H1 (cell line): ENCODE results near the gene EEPD1. TPM values are rescaled to one million over a fixed set of nuclear protein-coding genes. Genes with fewer than 3 reads are reported as not detected.

Experiments
- CHD2 ChIP-seq: IDR thresholded peaks from 2 replicates; pipeline ENCODE4 v1.6.1; 2012; ENCODE audit warnings: low read length, improper control_type of control experiment
- NANOG ChIP-seq: IDR thresholded peaks from 2 replicates; pipeline ENCODE4 v1.6.1; 2011; ENCODE audit warnings: low read length, low read depth, mild to moderate bottlenecking, inconsistent platforms; ENCODE audit not compliant: insufficient read depth, poor library complexity, severe bottlenecking
- TEAD4 ChIP-seq: IDR thresholded peaks from 2 replicates; pipeline ENCODE4 v1.6.1; 2012; ENCODE audit warnings: low read depth, low read length, inconsistent platforms, mixed read lengths
- polyA plus RNA-seq, 7 experiments: library from polyadenylated mRNA; depleted of rRNA in 3 of 7; stranded (reverse) in 5 of 7; unstranded in 2 of 7; fragments of >200 nt in 5 of 7; fragments of 200-250 nt in 2 of 7; gene quantifications; 1 replicate in 5 of 7; 2 replicates in 1 of 7; 4 replicates in 1 of 7; pipeline versions ENCODE4 v1.2.1 to v1.2.3, GENCODE V29; 2011 to 2013; ENCODE audit warnings: missing spikeins in 2 of 7, mixed read lengths in 2 of 7
- total RNA-seq: library from RNA; stranded (reverse); fragmentation: NEBNext Ultra II Directional; extraction: Animal tissue kit (Norgen Biotek cat#: 25700); gene quantifications from 2 replicates; pipeline ENCODE4 v1.2.1, GENCODE V29; 2021

The EEPD1 gene
- total and polyA plus RNA-seq, 2 of the 8 experiments (the other 6 are each of a cell fraction or from before 2014, with no cell fraction given): 3.1 to 7.8 TPM

- TF ChIP-seq NANOG: no peak
- no peak for TF ChIP-seq TEAD4
- no peak for TF ChIP-seq CHD2
Measured at GRCh38 chr7:36160313-36160712, 7.3 kb downstream of the EEPD1 start (continued).
